HG02885 (cell line): ENCODE results near the gene TCEAL3.
"Not testable (repeated sequence)": the region's sequence is repeated elsewhere in the genome, so short reads cannot be mapped to it uniquely, and the experiment has no call there.

Experiments
- ATAC-seq: cut with Tn5 transposase; IDR thresholded peaks from one replicate; pipeline ENCODE4 v1.9.1; 2021; ENCODE audit warnings: mild to moderate bottlenecking; ENCODE audit not compliant: unreplicated experiment, poor library complexity

Gene TCEAL3

GRCh38 chrX:103616676-103617186 lies 9.0 kb downstream of the TCEAL3 start:
- no peak for ATAC-seq

DNA sequence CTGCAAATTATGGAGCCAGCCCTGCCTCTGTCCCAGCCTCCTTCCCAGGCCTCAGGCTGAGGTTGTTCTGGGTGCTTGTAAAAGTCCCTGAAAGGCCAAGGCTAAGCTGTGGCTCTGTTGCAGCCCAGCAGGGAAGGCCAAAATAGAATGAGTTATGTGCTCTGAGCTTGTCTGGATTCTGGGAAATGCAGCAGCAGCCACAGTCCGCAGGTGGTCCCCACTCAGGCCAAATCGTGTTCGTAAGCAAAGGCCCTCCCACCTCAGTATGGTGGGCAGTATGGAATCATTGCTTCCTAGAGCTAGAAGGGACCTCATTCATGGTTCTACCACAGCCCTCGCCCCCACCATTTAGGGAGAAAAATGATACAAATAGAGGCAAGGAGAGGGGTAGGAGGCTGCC lies 16.3 kb downstream of the TCEAL3 start:
- no peak for ATAC-seq

GRCh38 chrX:103626855-103627254 lies 19.1 kb downstream of the TCEAL3 start:
- ATAC-seq: no peak

DNA sequence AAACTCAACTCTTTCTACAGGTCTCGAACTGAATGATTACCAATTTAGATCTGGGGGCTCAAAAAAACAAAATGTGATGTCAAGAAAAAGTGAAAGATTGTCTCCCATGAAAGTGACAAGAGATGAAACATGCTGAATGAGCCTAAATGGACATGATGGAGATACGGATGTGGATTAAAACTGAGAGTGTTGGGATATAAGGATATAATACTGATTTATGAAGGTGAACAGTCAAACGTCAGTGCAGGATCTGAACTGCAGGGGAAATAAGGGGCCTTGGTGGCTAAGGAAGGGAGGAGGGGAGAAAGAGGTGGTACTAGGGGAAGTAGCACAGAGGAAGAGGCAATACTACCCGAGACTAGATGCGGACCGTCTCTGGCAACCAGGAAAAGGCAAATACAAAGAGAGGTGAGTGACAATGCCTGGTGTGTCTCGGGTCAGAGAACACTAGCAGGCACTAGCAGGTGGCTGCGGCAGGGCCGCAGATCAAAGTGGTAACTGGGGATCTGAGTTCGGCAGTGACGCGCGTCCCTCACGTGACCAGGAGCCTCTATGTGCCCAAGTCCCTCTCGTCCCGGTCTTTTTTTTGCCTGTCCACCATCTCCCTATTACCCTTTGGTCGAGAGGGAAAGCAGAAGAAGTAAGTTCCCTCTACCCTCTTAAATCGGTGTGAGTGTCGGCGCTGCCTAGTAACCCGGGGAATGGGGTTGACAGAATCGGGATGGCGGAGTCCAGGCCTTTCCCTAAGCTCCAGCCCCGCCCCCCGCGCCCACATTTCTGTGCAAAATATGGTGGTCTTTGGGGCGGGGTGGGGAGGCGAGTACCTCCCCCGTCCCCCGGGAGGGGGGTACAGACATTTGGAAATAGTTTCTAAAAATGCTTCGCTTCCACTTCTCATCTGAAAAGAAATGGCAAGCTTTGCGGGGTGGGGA lies 20.9 kb downstream of the TCEAL3 start, which contains the start of gene TCEAL1:
Gene TCEAL1 (plus strand): TSS at position 590 of the 932 bp plus-strand sequence. CDS start 942 bp downstream, outside the sequence.
- ATAC-seq: peak; percentile 77

GRCh38 chrX:103629318-103630170 lies 21.8 kb downstream of the TCEAL3 start:
- ATAC-seq: peak; percentile 48

- ATAC-seq: no peak
Measured at GRCh38 chrX:103630171-103630511, 22.4 kb downstream of the TCEAL3 start.

DNA sequence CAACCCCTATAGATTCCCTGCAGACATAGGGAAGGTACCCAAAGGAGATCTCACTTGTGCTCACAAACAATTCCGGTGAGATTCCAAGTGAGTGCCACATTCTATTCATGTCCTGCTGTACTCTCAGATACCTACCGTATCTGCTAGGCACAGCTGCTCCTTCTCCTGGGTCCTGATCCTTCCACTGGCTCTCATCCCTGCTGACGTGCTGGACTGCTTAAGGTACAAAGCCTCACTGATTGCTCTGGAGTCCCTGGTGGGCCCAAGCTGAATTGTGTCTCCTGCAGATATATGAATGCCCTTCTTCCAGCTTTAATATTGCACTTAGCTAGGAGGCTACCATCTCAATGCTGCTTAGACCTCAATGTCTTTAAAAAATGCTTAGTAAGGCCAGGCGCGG lies 23.4 kb downstream of the TCEAL3 start:
- no peak for ATAC-seq

DNA sequence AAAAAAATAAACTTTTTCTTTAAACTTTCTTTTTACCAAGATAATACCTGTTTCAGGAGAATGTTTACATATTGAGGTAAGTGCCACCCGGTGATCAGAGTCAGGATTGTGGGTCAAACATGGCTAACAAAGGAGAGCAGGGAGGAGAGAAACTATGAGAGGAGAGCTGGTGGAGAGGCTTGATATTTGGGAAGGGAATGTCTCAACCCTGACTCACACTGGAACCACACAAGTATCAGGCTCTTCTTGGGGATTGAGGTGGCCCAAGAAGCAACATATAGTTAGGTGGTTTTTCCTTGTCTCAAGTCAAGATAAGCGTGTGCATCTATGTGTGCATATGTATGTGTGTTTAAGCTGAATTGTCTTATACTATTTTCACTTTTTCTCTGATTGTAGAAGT lies 27.7 kb downstream of the TCEAL3 start:
- no peak for ATAC-seq

DNA sequence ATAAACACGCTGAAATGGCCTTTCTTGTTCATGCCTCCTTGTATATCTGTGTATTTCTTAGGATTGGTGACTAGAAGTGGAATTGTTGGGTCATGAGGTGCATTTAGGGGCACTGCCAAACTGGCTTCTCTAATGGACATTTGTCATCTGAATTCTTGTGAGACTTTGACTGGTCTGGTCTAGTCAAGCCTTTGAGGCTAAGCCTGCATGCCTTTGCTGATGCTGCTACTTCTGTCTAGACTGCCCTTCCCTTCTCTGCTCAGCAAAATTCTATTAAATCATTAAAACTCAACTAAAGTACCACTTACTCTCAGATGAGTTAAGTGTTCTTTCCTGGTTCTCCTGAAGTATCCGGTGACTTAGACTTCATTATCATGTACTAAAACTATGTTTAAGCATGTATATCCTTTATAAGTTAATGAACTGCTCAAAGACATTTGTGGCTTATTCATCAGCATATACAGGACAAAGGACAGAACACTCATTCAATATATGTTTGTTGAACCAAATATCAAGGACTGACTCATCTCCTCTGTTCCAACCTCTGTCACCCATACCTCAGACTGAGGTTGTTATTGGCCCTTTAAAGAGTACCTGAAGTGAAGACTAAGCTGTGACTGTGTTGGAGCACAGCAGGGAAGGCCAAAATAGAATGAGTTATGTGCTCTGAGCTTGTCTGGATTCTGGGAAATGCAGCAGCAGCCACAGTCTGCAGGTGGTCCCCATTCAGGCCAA lies 30.0 kb downstream of the TCEAL3 start:
- ATAC-seq: no peak

- not testable (repeated sequence) for ATAC-seq
Measured at GRCh38 chrX:103638479-103639346, 30.9 kb downstream of the TCEAL3 start.

DNA sequence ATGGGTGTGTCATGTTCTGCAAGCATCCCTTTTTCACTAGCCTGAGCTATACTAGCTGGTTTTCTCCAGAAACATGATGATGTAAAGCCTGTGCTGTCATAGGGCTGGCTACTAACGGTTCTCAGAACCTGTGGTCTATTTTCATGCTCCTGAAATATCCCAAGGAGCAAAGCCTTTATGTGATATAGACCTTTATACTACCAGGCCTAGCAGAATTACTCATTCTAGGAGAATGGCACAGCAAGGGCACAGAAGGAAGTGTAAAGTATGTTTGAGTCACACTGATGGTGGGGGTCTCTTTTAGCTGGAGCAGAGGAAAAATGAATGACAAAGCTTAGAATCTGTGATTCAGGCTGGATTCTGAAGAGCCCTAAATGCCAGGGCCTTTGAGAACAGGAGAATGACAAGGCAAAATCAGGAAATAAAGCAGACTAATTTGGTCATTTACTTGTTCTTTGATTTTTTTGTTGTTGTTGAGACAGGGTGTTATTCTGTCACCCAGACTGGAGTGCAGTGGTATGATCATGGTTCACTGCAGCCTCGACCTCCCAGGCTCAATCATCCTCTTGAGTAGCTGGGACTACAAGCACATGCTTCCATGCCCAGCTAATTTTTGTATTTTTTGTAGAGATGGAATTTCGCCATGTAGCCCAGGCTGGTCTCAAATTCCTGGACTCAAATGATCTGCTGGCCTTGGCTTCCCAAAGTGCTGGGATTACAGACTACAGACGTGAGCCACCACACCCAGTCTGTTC lies 32.8 kb downstream of the TCEAL3 start:
- no peak for ATAC-seq

DNA sequence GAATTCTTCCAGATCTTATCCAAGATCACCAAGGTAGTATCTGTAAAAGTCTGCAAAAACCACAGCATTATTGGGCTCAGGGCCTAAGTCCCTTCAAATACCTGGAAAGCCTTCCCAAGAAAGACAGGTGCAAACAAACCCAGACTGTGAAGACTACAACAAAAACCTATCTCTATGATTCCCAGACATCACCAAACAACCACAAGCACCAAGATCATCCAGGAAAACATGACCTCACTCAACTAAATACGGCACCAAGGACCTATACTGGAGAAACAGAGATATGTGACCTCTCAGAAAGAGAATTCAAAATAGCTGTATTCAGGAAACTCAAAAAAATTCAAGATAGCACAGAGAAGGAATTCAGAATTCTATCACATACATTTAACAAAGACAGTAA lies 36.4 kb downstream of the TCEAL3 start:
- ATAC-seq: no peak

- no peak for ATAC-seq
Measured at GRCh38 chrX:103647630-103648029, 39.9 kb downstream of the TCEAL3 start.

DNA sequence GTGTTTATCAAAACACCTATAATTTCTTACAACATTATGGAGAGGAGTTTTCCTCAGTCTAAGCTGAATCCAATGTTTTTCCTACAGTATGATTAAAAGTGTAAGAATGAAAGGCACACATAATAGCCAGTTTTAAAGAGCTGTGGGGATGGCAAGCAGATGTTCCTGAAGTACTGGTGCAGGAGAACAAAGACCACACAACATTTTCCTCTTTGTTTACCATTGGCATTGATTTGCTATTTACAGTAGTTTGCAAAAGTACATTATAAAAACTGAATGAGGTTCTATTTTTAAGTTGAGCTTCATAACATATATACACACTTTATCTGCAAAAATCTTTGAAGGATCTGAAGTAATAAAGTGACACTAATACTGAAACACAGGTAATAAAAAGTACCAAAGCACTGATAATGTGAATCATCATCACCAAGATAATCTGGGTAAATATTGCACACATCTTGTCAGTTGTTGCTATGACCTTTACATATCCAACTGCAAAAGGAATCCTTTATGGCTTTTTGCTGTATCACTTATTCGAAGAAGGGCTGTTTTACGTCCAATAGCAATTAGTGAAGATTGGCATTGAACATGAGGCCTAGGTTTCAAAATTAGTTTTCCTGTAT lies 43.5 kb downstream of the TCEAL3 start:
- ATAC-seq: no peak

- ATAC-seq: not testable (repeated sequence)
Measured at GRCh38 chrX:103655230-103656000, 47.7 kb downstream of the TCEAL3 start.

- ATAC-seq: no peak
Measured at GRCh38 chrX:103656617-103657016, 48.9 kb downstream of the TCEAL3 start.

DNA sequence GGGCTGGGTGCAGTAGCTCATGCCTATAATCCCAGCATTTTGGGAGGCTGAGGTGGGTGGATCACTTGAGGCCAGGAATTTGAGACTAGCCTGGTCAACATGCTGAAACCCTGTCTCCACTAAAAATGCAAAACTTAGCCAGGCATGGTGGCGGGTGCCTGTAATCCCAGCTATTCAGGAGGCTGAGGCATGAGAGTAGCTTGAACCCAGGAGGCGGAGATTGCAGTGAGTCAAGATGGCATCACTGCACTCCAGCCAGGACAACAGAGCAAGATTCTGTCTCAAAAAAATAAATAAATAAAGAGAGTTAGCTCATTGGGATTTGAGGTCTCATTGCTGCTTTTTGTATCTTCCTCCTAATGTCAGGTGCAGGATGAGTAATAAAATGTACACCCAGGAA lies 49.3 kb downstream of the TCEAL3 start:
- ATAC-seq: not testable (repeated sequence)
